B cell (primary cell): ENCODE data around the gene MTFR1L. TPM values are rescaled to one million over a fixed set of nuclear protein-coding genes. Genes with fewer than 3 reads are reported as not detected.
A peak's percentile ranks its signal among the peaks of the same experiment; 100 is the strongest.

ENCODE experiments used
- ATAC-seq: fragments of 200-7000 bp; cut with Tn5 transposase; one replicate; pipeline ENCODE4 v1.10.0; 2021; ENCODE audit warnings: low read depth, mild to moderate bottlenecking, moderate number of reproducible peaks, moderate library complexity
- CTCF ChIA-PET: fragments of 350-600 bp; sonication (Branson Sonifier 250); formaldehyde crosslinking; loops from one replicate; lab custom pipeline; 2021; ENCODE audit warnings: antibody characterized with exemption, inconsistent platforms; lab: Charles Lee
- POLR2A ChIA-PET: fragments of 350-600 bp; sonication (Branson Sonifier 250); formaldehyde crosslinking; loops from one replicate; lab custom pipeline; 2021; ENCODE audit warnings: antibody characterized with exemption; lab: Charles Lee
- DNase-seq: peaks from one replicate; pipeline ENCODE4 v3.0.0; 2013
- H2AFZ ChIP-seq: 2 replicates; pipeline ENCODE4 v1.6.1; 2012; ENCODE audit warnings: mild to moderate bottlenecking, low read depth, low read length; ENCODE audit not compliant: insufficient read depth, poor library complexity, severe bottlenecking
- H3K27ac ChIP-seq, 2 donors: 1 replicate in 1 of 2; 2 replicates in 1 of 2; pipeline ENCODE4 v1.5.1; 2012 to 2013; ENCODE audit warnings: low read length in 2 of 2, mild to moderate bottlenecking in 2 of 2, moderate library complexity in 1 of 2
- H3K27me3 ChIP-seq, 4 experiments: fragments of 200-600 bp in 1 of 4; sonication (generic) in 1 of 4; replicated peaks in 1 of 4; 1 replicate in 2 of 4; 2 replicates in 2 of 4; pipeline versions ENCODE4 v1.6.1 to v1.7.0; 2013 to 2016; ENCODE audit warnings: low read length in 3 of 4, mild to moderate bottlenecking in 2 of 4, mixed read lengths in 1 of 4, moderate library complexity in 1 of 4; ENCODE audit not compliant: insufficient read depth in 4 of 4, control insufficient read depth in 3 of 4; ENCODE audit errors: control extremely low read depth in 1 of 4
- H3K36me3 ChIP-seq, 2 experiments: replicated peaks in 1 of 2; 1 replicate in 1 of 2; 2 replicates in 1 of 2; pipeline versions ENCODE4 v1.6.1 to v1.7.1; 2013; ENCODE audit warnings: low read length in 1 of 2; ENCODE audit not compliant: insufficient read depth in 2 of 2, control insufficient read depth in 1 of 2; ENCODE audit errors: control extremely low read depth in 1 of 2, extremely low read depth in 1 of 2
- H3K4me1 ChIP-seq, 2 donors: fragments of 200-600 bp in 1 of 2; sonication (generic) in 1 of 2; 1 replicate in 1 of 2; 2 replicates in 1 of 2; pipeline versions ENCODE4 v1.5.1 to v1.6.1; 2013 to 2017; ENCODE audit warnings: low read length in 2 of 2; ENCODE audit not compliant: control insufficient read depth in 2 of 2, insufficient read depth in 2 of 2
- H3K4me2 ChIP-seq: replicated peaks from 2 replicates; pipeline ENCODE3; 2012; ENCODE audit warnings: mild to moderate bottlenecking, low read depth, low read length; ENCODE audit not compliant: poor library complexity, severe bottlenecking
- H3K4me3 ChIP-seq, 5 experiments: fragments of 200-600 bp in 1 of 5; sonication (generic) in 1 of 5; 1 replicate in 3 of 5; 2 replicates in 2 of 5; pipeline versions ENCODE4 v1.5.1 to v1.7.0; 2011 to 2016; ENCODE audit warnings: low read length in 4 of 5, mild to moderate bottlenecking in 4 of 5, low read depth in 2 of 5, control low read depth in 1 of 5, moderate library complexity in 1 of 5; ENCODE audit not compliant: insufficient read depth in 1 of 5; ENCODE audit errors: control extremely low read depth in 1 of 5, extremely low read depth in 1 of 5
- H3K79me2 ChIP-seq: fragments of 200-600 bp; sonication (generic); one replicate; pipeline ENCODE4 v1.6.0; 2016; ENCODE audit warnings: low read length; ENCODE audit not compliant: control insufficient read depth, insufficient read depth
- H3K9ac ChIP-seq: fragments of 200-600 bp; sonication (generic); 2 replicates; pipeline ENCODE4 v1.6.1; 2017; ENCODE audit warnings: mild to moderate bottlenecking, low read length, moderate library complexity
- H3K9me3 ChIP-seq, 3 donors: one replicate each; pipeline versions ENCODE4 v1.6.1 to v1.7.1; 2013; ENCODE audit warnings: low read length in 2 of 3; ENCODE audit not compliant: control insufficient read depth in 2 of 3, insufficient read depth in 1 of 3; ENCODE audit errors: control extremely low read depth in 1 of 3
- H4K20me1 ChIP-seq: 2 replicates; pipeline ENCODE4 v1.6.0; 2012; ENCODE audit warnings: mild to moderate bottlenecking, low read length; ENCODE audit not compliant: insufficient read depth, control insufficient read depth, poor library complexity, severe bottlenecking
- H3K27ac Mint-ChIP-seq: one replicate; pipeline ENCODE4 v1.8.0; 2021; ENCODE audit warnings: mixed read lengths
- H3K27me3 Mint-ChIP-seq: one replicate; pipeline ENCODE4 v1.8.0; 2021; ENCODE audit warnings: mixed read lengths
- H3K4me1 Mint-ChIP-seq: one replicate; pipeline ENCODE4 v1.8.0; 2021; ENCODE audit warnings: mixed read lengths
- H3K4me3 Mint-ChIP-seq: one replicate; pipeline ENCODE4 v1.8.0; 2021; ENCODE audit warnings: mixed read lengths
- H3K9me3 Mint-ChIP-seq: one replicate; pipeline ENCODE4 v1.8.0; 2022; ENCODE audit warnings: mixed read lengths; ENCODE audit not compliant: insufficient read depth
- EZH2 ChIP-seq: IDR thresholded peaks from 2 replicates; pipeline ENCODE4 v1.6.1; 2012; ENCODE audit warnings: borderline replicate concordance, low read depth, mild to moderate bottlenecking, moderate library complexity, low read length; ENCODE audit not compliant: insufficient read depth, poor library complexity, severe bottlenecking
- WGBS: methylation state at CpG from one replicate; pipeline ENCODE4 v1.1.5; 2013; ENCODE audit warnings: missing lambda C conversion rate; ENCODE audit not compliant: insufficient coverage; 5-methylcytosine and 5-hydroxymethylcytosine counted together
- intact Hi-C: fragments of 100-400 bp; cut with micrococcal nuclease; formaldehyde crosslinking; loops from one replicate; pipeline ENCODE4 v1.10.0; 2022
- polyA plus RNA-seq: library from polyadenylated mRNA; depleted of rRNA; stranded (reverse); fragments of >200 nt; gene quantifications from 2 replicates; pipeline ENCODE4 v1.2.3, GENCODE V29; 2012
- total RNA-seq, 2 donors: library from RNA; stranded (reverse); fragments of 120-200 nt in 1 of 2; gene quantifications; 1 replicate in 1 of 2; 2 replicates in 1 of 2; pipeline versions ENCODE4 v1.2.3 to v1.2.4, GENCODE V29; 2013 to 2022
- TF ChIP-seq, protein P1 (sequence below): fragments of 200-600 bp; IDR thresholded peaks from one replicate; pipeline ENCODE4 v1.8.0; 2022; ENCODE audit warnings: antibody characterized with exemption, mild to moderate bottlenecking

The MTFR1L gene
- total and polyA plus RNA-seq, 2 donors (not counting 1 experiment from before 2014, with no cell fraction given): 41.5 to 44.6 TPM

DNA sequence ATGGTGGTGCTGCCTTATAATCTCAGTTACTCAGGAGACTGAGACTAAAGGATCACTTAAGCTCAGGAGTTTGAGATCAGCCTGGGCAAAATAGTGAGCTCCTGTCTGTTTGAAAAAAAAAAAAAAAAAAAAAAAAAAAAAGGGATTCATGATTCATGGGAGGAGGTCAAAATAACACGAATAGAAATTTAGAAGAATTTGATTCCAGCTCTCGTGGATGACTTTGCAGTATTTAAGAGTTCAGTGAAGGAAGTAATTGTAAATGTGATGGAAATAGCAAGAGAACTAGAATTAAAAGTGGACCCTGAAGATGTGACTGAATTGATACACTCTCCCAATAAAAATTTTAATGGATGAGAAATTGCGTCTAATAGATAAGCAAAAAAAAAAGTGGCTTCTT lies 23.7 kb downstream of the MTFR1L start:
- Histone ChIP-seq H3K4me1 (no peaks in the 10 kb centered on the region), H2AFZ (no peak overlapping the region), H3K36me3 (no peaks in the 10 kb centered on the region), H3K4me3 (no peak overlapping the region), H3K27ac (no peak overlapping the region), H3K9ac (no peak overlapping the region), H3K79me2 (no peaks in the 10 kb centered on the region), H3K9me3 (no peaks in the 10 kb centered on the region), H4K20me1 (no peaks in the 10 kb centered on the region), H3K27me3 (no peaks in the 10 kb centered on the region), H3K4me2 (no peak overlapping the region)
- peaks cover 6% of the 10 kb centered on the region for H3K4me1 Mint-ChIP-seq
- TF ChIP-seq EZH2: no peak
- TF ChIP-seq, protein P1, sequence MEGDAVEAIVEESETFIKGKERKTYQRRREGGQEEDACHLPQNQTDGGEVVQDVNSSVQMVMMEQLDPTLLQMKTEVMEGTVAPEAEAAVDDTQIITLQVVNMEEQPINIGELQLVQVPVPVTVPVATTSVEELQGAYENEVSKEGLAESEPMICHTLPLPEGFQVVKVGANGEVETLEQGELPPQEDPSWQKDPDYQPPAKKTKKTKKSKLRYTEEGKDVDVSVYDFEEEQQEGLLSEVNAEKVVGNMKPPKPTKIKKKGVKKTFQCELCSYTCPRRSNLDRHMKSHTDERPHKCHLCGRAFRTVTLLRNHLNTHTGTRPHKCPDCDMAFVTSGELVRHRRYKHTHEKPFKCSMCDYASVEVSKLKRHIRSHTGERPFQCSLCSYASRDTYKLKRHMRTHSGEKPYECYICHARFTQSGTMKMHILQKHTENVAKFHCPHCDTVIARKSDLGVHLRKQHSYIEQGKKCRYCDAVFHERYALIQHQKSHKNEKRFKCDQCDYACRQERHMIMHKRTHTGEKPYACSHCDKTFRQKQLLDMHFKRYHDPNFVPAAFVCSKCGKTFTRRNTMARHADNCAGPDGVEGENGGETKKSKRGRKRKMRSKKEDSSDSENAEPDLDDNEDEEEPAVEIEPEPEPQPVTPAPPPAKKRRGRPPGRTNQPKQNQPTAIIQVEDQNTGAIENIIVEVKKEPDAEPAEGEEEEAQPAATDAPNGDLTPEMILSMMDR: no peak
- H3K27me3 Mint-ChIP-seq: no peaks in the 10 kb centered on the region
- ChIA-PET POLR2A (no interaction called here), CTCF (no interaction called here)
- ATAC-seq: no peak
- DNase-seq: no peak
- peaks cover 2% of the 10 kb centered on the region for H3K9me3 Mint-ChIP-seq
- H3K4me3 Mint-ChIP-seq: no peak overlapping the region
- intact Hi-C loops: no loop called here
- H3K27ac Mint-ChIP-seq: no peak overlapping the region
- 62% methylated on average over 2 of the region's 3 CpGs for WGBS

DNA sequence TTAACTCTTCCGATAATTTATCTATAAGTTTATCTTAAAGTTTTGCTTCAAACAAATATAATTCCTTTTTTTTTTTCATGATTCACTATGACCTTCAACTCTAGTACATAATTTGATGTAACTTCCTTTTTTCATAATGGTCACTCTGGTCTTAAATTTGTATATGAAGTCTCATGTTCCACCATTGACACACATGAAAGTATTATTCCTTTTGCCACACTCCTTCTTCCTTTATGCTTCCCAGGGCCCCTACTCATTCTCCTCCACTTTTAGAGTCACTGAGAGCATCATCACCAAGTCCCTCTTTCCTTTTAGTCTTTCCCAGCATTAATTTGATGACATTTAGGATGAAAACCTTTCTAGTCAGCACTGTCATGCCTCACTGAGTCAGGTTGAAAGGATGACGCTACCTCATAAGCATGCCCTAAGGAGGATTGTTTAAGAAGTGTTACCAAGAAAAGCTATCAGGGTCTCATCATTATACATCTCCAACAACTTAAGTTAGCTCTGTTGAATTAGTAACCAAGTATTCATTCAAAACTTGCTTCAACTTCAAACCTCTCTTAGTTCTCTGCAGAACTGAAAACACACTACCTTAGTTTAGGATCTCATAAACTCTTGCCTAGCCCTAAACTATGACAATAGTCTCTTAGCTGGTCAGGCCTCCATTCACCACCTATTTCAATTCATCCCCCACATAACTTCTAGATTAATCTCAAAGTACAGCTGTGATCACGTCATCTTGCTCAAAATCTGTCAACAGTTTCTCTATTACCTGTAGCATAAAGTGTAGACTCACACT lies 25.0 kb downstream of the MTFR1L start:
- Histone ChIP-seq H3K27ac (no peak overlapping the region), H2AFZ (no peak overlapping the region), H3K36me3 (no peaks in the 10 kb centered on the region), H3K79me2 (no peaks in the 10 kb centered on the region), H3K27me3 (no peaks in the 10 kb centered on the region), H3K4me3 (no peak overlapping the region), H3K4me1 (no peaks in the 10 kb centered on the region), H3K4me2 (no peak overlapping the region), H4K20me1 (no peaks in the 10 kb centered on the region), H3K9me3 (no peaks in the 10 kb centered on the region), H3K9ac (no peak overlapping the region)
- CTCF ChIA-PET: no interaction called here
- Mint-ChIP-seq H3K4me3 (no peak overlapping the region), H3K4me1 (peaks cover 6% of the 10 kb centered on the region), H3K9me3 (peaks cover 2% of the 10 kb centered on the region), H3K27ac (peak overlapping the region; percentile 7), H3K27me3 (no peaks in the 10 kb centered on the region)
- POLR2A ChIA-PET: no interaction called here
- WGBS: 81% methylated on average over 1 of the region's 3 CpGs
- TF ChIP-seq, protein P1: no peak
- DNase-seq (no peak), ATAC-seq (no peak)
- intact Hi-C loops: no loop called here
